ENCODE data around the gene SLC7A8.

SLC7A8 gene

GRCh38 chr14:23093991-23094665, 89.3 kb downstream of the SLC7A8 start:
- DNase-seq = no peak

DNA sequence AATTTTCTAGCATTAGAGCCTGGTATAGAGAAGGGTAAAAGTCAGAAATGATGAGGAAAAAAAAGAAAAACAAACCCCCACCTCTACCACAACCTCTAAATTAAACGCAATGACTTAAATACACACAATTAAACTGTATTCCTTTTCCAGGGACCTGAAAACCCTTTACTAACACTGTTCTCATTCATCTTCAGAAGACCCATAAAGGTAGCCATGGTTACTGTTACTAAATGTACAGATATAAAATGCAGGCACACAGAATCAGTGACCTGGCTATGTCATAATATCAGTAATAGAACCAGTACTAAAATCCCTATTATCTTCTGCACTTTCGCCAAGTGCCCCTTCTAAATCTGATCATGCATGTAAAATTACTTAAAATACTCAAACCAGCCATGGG, 89.9 kb downstream of the SLC7A8 start:
- no peak for DNase-seq

DNA sequence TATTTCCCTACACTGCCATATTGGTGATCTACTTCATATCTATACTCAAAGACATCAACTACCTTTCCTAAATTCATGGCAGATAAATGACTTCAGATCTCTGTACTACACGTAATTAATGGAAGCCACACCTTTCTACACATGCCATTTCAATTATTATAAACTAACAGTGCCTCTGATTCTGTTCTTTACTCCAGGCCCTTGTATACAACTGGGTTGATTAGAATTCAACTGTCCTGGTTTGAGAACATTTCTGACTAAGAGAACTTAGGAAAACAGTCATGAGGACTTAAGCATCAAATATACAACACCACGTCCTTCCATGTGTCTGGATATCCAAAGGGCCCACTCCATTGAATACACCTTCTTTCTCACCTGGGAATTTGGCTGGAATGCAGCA, 90.4 kb downstream of the SLC7A8 start:
- no peak for DNase-seq

DNA sequence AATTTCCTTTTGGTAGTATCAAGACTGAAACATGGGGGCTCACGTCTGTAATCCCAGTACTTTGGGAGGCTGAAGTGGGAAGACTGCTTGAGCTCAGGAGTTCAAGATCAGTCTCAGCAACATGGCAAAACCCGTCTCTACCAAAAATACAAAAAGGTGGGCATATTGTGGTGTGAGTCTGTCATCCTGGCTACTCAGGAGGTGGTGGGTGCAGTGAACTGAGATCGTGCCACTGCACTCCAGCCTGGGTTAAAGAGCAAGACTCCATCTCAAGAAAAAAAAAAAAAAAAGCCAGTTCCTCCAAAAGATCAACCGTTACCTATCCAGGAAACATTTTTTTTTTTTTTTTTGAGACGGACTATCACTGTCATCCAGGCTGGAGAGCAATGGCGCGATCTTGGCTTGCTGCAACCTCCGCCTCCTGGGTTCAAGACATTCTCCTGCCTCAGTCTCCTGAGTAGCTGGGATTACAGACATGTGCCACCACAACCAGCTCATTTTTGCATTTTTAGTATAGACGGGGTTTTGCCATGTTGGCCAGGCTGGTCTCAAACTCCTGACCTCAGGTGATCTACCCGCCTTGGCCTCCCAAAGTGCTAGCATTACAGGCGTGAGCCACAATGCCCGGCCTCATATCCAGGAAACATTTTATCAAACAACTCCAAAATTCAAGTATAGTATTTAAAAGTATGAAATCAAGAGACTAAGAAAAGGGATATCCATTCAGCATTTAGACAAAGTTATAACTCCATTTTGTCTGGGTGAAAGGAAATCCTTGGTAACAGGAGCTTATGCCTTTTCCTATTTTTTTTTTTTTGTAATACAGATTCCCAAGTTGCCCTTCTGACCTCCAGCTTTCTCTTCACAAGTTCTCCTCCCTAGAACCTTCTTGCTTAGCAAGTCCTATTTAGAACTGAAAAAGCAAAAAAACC, 91.9 kb downstream of the SLC7A8 start:
- no peak for DNase-seq

- no peak for DNase-seq
Observed at GRCh38 chr14:23090254-23090636, 93.2 kb downstream of the SLC7A8 start.

- no peak for DNase-seq
Observed at GRCh38 chr14:23089498-23090253, 93.8 kb downstream of the SLC7A8 start.

GRCh38 chr14:23086565-23086964, 96.9 kb downstream of the SLC7A8 start:
- no peak for DNase-seq

- DNase-seq = no peak
Observed at GRCh38 chr14:23085458-23085857, 98.0 kb downstream of the SLC7A8 start.

- no peak for DNase-seq
Observed at GRCh38 chr14:23080474-23080873, 103.0 kb downstream of the SLC7A8 start.

GRCh38 chr14:23079716-23080115, 103.7 kb downstream of the SLC7A8 start:
- DNase-seq = no peak

DNA sequence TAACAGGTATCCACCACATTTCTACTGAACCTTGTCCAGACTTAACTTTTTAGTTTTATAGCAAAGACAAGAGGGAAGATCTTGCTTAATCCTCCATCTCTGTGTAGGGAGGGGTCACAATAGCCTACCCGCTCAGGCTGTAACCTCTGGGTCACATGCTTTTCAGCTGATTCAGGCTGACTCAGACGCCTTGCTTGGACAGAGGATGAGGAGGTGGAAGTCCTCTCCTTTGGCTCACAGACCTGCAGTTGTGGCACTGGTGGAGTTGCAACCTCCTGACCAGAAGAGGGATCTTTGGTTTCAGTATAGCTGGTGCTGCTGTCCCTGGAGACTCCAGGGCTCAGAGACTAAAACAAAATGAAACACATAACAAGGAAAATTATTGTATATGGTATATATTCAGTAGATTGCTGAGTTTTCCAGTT, 104.8 kb downstream of the SLC7A8 start:
- no peak for DNase-seq

GRCh38 chr14:23077962-23078361, 105.5 kb downstream of the SLC7A8 start:
- DNase-seq = no peak

GRCh38 chr14:23076785-23077408, 106.6 kb downstream of the SLC7A8 start:
- DNase-seq = no peak

Measured in C1 segment of cervical spinal cord (tissue), 14 donors.